Psoas muscle (tissue), 8 donors: ENCODE results near the gene SLC39A2. TPM values are rescaled to one million over a fixed set of nuclear protein-coding genes. Genes with fewer than 3 reads are reported as not detected.

Experiments
- ATAC-seq, 4 donors: fragments of 200-7000 bp; cut with Tn5 transposase; one replicate each; pipeline ENCODE4 v1.9.1; 2020; ENCODE audit warnings: moderate library complexity in 3 of 4, mild to moderate bottlenecking in 2 of 4
- DNase-seq, 2 donors: peaks; one replicate each; pipeline ENCODE4 v3.0.0-alpha.2; 2020
- H3K27ac ChIP-seq: fragments of 200-600 bp; one replicate; pipeline ENCODE4 v1.8.0; 2022
- H3K27me3 ChIP-seq, 3 donors: fragments of 200-600 bp in 1 of 3; one replicate each; pipeline versions ENCODE4 v1.6.1 to v1.8.0; 2013 to 2022; ENCODE audit warnings: low read length in 2 of 3, mild to moderate bottlenecking in 2 of 3, moderate library complexity in 1 of 3; ENCODE audit not compliant: insufficient read depth in 3 of 3
- H3K36me3 ChIP-seq, 2 donors: fragments of 200-600 bp in 1 of 2; one replicate each; pipeline versions ENCODE4 v1.6.1 to v1.8.0; 2013 to 2022; ENCODE audit warnings: low read depth in 1 of 2, mild to moderate bottlenecking in 1 of 2, moderate library complexity in 1 of 2; ENCODE audit not compliant: insufficient read depth in 1 of 2
- H3K4me1 ChIP-seq: fragments of 200-600 bp; one replicate; pipeline ENCODE4 v1.8.0; 2022
- H3K4me3 ChIP-seq: fragments of 200-600 bp; one replicate; pipeline ENCODE4 v1.8.0; 2022; ENCODE audit warnings: mild to moderate bottlenecking
- H3K9me3 ChIP-seq: fragments of 200-600 bp; one replicate; pipeline ENCODE4 v1.8.0; 2022
- WGBS, 3 donors: extraction: QIAGEN DNeasy Blood & Tissue Kit; methylation state at CpG; one replicate each; pipeline versions ENCODE4 v1.1.6 to v1.1.7; 2013; 5-methylcytosine and 5-hydroxymethylcytosine counted together
- intact Hi-C, 2 donors: fragments of 100-400 bp; cut with DNase I; formaldehyde crosslinking; loops; one replicate each; pipeline versions ENCODE4 v1.11.0 to v1.14.2; 2022
- polyA plus RNA-seq, 3 donors: library from polyadenylated mRNA; stranded (reverse); fragments of 200-250 nt; gene quantifications; one replicate each; pipeline ENCODE4 v1.2.3, GENCODE V29; 2013
- total RNA-seq, 4 donors: library from RNA; stranded (reverse); fragmentation: NEBNext Ultra II Directional in 2 of 4; extraction: Animal tissue kit (Norgen Biotek cat#: 25700) in 2 of 4; gene quantifications; one replicate each; pipeline versions ENCODE4 v1.2.1 to v1.2.4, GENCODE V29; 2021 to 2023
- TF ChIP-seq, protein P1 (sequence below): fragments of 200-600 bp; IDR thresholded peaks from one replicate; pipeline ENCODE4 v1.8.0; 2022; ENCODE audit warnings: antibody characterized with exemption
- donor health status: healthy with polysubstance abuse.
- donor health status: DM: no; HTN: no; CAD: no; lungs with moderate emphysema.
- donor health status: Bipolar disorder and iron deficiency.
- donor health status: healthy.
- donor health status: DM: yes; HTN: yes; CAD: no.
- donor health status: DM: no; HTN: no; CAD: no.
- donor health status: DM: no; HTN: no; CAD: no.
- donor health status: DM: yes; HTN: yes; CAD: no.

Gene SLC39A2
- total and polyA plus RNA-seq, 7 donors = 0.04 TPM; not detected in 6

- Histone ChIP-seq H3K9me3 (no peaks in the 10 kb centered on the region), H3K4me1 (peaks cover 25% of the 10 kb centered on the region), H3K4me3 (no peak within 1 kb of the TSS), H3K27me3 (no peaks in the 10 kb centered on the region), H3K27ac (peak within 1 kb of the TSS; percentile 53), H3K36me3 (no peaks in the 10 kb centered on the region)
- intact Hi-C loops = no loop called here
- 75 to 88% (median 83%) methylated on average over 5 of the region's 5 CpGs for WGBS, 3 donors
- DNase-seq = no peak
- no peak for ATAC-seq
- TF ChIP-seq, protein P1, sequence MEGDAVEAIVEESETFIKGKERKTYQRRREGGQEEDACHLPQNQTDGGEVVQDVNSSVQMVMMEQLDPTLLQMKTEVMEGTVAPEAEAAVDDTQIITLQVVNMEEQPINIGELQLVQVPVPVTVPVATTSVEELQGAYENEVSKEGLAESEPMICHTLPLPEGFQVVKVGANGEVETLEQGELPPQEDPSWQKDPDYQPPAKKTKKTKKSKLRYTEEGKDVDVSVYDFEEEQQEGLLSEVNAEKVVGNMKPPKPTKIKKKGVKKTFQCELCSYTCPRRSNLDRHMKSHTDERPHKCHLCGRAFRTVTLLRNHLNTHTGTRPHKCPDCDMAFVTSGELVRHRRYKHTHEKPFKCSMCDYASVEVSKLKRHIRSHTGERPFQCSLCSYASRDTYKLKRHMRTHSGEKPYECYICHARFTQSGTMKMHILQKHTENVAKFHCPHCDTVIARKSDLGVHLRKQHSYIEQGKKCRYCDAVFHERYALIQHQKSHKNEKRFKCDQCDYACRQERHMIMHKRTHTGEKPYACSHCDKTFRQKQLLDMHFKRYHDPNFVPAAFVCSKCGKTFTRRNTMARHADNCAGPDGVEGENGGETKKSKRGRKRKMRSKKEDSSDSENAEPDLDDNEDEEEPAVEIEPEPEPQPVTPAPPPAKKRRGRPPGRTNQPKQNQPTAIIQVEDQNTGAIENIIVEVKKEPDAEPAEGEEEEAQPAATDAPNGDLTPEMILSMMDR = no peak
These were observed 30.8 kb downstream of the SLC39A2 start, which contains the start of gene TPPP2 for GRCh38 chr14:21029917-21030316. Gene TPPP2 (plus strand): TSS chr14:21030217. CDS start chr14:21030582, 365 bp downstream.

DNA sequence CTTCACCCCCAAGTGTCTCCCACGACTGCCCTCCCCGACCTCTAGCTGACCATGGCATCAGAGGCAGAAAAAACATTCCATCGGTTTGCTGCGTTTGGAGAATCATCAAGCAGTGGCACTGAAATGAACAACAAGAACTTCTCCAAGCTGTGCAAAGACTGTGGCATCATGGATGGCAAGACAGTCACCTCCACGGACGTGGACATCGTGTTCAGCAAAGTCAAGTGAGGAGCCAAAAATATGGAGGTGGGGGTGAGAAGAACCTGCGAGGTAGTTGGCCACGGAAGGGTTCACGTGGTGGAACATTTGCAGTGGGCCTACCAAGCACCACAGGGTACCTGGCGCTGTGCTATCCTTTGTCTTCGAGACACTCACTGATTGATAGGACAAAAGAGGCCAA lies 31.4 kb downstream of the SLC39A2 start:
- H3K4me3 ChIP-seq = no peak overlapping the region
- H3K27ac ChIP-seq = no peak overlapping the region
- DNase-seq (no peak), ATAC-seq (no peak)
- intact Hi-C loops = no loop called here
- H3K27me3 ChIP-seq = no peaks in the 10 kb centered on the region
- WGBS, 3 donors = 84 to 95% (median 92%) methylated on average over 12 of the region's 12 CpGs
- TF ChIP-seq, protein P1 = no peak
- H3K9me3 ChIP-seq = no peaks in the 10 kb centered on the region
- peaks cover 25% of the 10 kb centered on the region for H3K4me1 ChIP-seq
- H3K36me3 ChIP-seq = no peaks in the 10 kb centered on the region

- ATAC-seq (peak in 2 of 4 donors; percentile 39 to 71), DNase-seq (no peak)
- TF ChIP-seq, protein P1 = no peak
- H3K4me3 ChIP-seq = no peak overlapping the region
- no peaks in the 10 kb centered on the region for H3K27me3 ChIP-seq
- peaks cover 18% of the 10 kb centered on the region for H3K4me1 ChIP-seq
- intact Hi-C loops = no loop called here
- H3K9me3 ChIP-seq = no peaks in the 10 kb centered on the region
- WGBS, 3 donors = 70 to 81% (median 70%) methylated on average over 5 of the region's 5 CpGs
- no peaks in the 10 kb centered on the region for H3K36me3 ChIP-seq
- no peak overlapping the region for H3K27ac ChIP-seq
These were observed 33.4 kb downstream of the SLC39A2 start for GRCh38 chr14:21032326-21033132.

DNA sequence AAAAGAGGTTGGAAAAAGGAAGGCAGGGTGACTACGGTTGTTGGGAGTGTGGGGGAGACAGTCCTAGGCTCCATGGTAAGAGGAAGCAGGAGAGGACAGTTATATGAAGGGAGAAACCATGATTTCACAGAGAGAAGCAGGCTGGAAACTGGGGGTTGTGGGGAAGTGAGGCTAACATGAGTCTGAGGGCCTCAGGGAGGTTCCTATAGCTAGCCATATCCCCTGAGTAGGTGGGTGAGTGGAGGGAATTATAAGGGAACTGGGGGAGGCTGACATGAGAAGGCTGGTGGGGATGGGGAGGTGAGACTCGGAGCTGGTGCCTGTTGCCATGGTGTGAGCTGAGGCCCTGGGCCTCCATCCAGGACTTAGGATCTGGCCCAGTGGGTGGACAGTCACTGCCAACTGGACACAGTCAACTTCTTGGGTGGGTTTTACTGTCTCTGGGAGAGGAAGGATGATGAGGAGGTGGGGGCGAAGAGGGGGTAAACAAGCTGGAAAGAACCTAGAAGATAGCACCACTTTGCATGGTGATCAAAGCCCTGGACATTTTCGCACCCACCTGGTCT lies 34.1 kb downstream of the SLC39A2 start:
- H3K9me3 ChIP-seq = no peaks in the 10 kb centered on the region
- intact Hi-C loops = no loop called here
- TF ChIP-seq, protein P1 = no peak
- ATAC-seq (no peak), DNase-seq (no peak)
- no peak overlapping the region for H3K27ac ChIP-seq
- no peak overlapping the region for H3K4me3 ChIP-seq
- no peaks in the 10 kb centered on the region for H3K36me3 ChIP-seq
- WGBS, 3 donors = 57 to 76% (median 69%) methylated on average over 4 of the region's 4 CpGs
- peaks cover 24% of the 10 kb centered on the region for H3K4me1 ChIP-seq
- no peaks in the 10 kb centered on the region for H3K27me3 ChIP-seq
